ENCODE data around the gene SIX5.

DNA sequence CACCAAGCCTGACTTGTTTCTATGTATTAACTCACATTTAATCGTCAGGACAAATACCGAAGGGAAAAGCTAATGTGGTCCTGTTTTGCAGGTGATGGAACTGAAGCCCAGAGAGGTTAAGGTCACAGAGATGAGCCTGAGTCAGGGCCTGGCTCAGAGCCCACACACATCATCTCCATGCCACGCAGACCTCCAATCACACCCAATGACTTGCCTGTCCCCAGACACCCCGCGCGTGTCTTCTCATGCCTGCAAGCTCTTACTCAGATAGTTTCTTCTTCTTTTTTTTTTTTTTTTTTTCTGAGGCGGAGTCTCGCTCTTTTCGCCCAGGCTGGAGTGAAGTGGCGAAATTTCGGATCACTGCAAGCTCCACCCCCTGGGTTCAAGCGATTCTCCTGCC, 16.4 kb downstream of the SIX5 start:
- TF ChIP-seq SIN3A (IDR thresholded peaks at IDR 0.05; ENCODE audit: borderline replicate concordance in 2 of 2, control insufficient read depth in 1 of 2, low read depth in 2 of 2, low read length in 2 of 2) (no peak), ZNF785 (CRISPR knock-in tag; IDR thresholded peaks at IDR 0.05) (no peak), ZNF217 (CRISPR knock-in tag; IDR thresholded peaks at IDR 0.05) (no peak), KLF10 (CRISPR knock-in tag; IDR thresholded peaks at IDR 0.05) (no peak), YY1 (IDR thresholded peaks at IDR 0.05; ENCODE audit: borderline replicate concordance in 1 of 3, control insufficient read depth in 1 of 3, extremely low read depth in 1 of 3, insufficient read depth in 3 of 3, insufficient read length in 1 of 3, insufficient replicate concordance in 2 of 3, low read depth in 1 of 3, low read length in 2 of 3) (no peak), L3MBTL2 (IDR thresholded peaks at IDR 0.05) (no peak)
